ENCODE measurements around the gene SMAD6.

SMAD6 gene
- 0.41 to 1.4 reads per million in 2 donors for total RNA-seq

DNA sequence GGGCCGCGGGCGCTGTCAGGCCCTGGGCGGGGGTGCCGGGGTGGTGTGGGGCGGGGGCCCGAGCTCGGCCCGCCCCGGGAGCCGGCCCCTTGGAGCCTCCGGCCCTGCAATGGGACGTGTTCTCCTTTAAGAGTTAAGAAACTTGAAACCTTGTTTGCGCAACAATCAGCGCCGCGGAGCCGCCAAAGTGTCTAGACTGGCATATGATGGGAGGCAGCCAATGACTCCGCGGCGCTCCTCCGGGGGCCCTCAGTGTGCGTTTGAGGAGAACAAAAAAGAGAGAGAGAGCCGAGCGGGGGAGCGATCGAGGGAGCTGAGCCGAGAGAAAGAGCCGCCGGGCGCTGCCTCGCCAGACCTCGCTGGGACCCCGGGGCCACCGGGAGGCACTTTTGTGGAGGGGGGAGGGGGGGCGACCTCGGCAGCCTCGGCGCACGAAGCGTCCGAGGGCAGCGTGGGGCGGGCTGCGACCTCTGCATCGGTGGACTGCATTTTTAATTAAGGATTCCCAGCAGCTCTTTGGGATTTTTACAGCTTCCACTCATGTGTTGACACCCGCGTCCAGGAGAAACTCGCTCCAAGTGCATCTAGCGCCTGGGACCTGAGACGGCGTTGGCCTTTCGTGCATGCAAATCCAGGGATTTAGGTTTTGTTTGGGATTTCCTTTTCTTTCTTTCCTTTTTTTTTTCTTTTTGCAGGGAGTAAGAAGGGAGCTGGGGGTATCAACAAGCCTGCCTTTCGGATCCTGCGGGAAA lies at the start of gene SMAD6:
TSS of gene SMAD6 (plus strand) at position 202 of the 752 bp plus-strand sequence. CDS start 1,023 bp downstream, outside the sequence.
- peak; percentile 62 for DNase-seq

DNA sequence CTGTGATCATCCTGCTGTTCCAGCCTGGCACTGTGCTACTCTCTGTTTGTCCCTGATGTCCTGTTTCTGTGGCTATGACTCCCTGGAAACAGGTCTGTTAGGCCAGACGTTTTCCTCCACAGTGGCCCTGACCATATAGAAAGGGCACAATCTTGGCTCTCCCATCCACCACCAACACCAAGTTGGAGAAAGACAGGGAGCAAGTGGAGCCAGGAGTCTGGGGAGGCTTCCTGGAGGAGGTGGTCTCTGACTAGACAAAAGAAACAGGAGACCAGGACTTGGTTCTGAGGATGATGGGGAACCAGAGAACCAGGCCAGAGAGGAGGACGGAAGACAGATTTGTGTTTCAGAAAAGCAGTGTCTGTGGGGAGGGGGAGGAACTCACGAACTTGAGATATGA lies 49.2 kb upstream of the SMAD6 start:
- DNase-seq, result no peak

- DNase-seq, result no peak
These were observed 48.6 kb upstream of the SMAD6 start for GRCh38 chr15:66653398-66653797.

DNA sequence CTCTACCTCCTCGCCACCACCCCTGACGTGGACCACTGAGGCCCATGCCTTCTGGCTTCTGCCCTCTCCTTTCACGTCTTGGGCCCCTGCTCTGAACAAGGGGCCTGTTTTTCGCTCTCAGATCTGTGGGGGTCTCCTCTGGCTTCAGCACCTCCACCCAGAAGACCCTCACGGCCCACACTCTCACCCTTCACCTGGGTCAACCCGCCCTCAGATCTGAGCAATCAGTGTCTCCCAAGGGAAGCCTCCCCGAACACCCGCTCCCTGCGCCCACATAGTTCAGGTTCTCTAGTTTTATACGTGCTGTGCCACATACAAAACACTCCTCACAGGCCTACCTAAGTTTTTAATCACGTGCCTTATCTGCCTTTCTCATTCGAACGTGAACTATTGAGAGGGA lies 48.2 kb upstream of the SMAD6 start:
- DNase-seq, result no peak

- DNase-seq, result no peak
These were observed 47.7 kb upstream of the SMAD6 start for GRCh38 chr15:66654361-66654738.

DNA sequence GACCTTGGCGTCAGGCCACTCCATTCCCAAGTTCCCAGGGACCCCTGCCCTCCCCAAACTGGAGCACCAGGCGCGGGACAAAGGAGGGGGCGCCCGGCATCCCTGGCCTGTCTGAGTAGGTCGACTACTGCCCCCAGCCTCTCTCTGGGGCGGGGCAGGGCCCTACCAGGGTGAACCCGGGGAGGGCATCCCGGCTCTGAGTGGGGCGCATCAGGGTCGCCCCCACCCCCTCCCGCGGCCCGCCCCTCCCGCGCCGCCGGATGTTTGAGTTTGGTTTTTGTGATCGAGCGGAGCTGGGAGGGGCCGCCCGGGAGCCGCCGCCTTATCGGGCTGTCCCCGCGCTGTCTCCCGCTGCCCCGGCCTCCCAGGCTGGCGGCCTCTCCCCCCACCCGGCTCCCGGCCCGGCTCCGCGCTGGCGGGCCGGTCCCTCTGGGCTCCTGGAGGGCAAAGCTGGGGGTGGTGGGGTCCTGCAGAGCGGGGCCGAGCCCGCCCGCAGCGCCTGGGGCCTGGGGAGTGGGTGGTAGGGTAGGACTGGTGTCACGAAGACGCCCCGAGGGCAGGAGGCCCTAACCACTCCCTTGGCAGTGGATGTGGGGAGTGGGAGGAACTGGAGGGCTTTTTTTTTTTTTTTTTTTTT lies 47.2 kb upstream of the SMAD6 start:
- DNase-seq, result no peak

GRCh38 chr15:66655511-66655910 lies 46.5 kb upstream of the SMAD6 start:
- DNase-seq, result no peak

DNA sequence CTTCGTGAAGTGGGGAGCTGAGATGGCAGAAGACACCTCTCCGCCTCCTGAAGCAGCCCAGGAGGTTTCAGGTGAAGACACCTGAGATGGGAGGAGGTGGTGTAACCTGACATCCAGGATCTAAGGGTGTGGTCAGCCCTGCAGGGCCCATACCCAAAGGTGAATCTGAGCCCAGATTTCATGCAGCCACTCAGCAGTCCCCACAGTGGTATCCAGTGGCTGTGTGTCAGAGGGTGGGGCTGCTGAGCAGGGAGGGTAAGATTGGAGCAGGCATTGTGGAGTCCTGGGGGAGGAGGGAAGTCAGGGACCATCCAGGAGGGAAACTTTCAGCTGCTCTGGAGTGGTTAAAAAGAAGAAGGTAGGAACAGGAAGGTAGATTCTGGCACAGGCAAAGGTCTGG lies 46.0 kb upstream of the SMAD6 start:
- no peak for DNase-seq

GRCh38 chr15:66657185-66658020 lies 44.6 kb upstream of the SMAD6 start:
- DNase-seq, result no peak

- DNase-seq, result no peak
These were observed 44.0 kb upstream of the SMAD6 start for GRCh38 chr15:66658044-66658443.

- no peak for DNase-seq
These were observed 43.2 kb upstream of the SMAD6 start for GRCh38 chr15:66658855-66659254.

GRCh38 chr15:66659384-66659783 lies 42.7 kb upstream of the SMAD6 start:
- DNase-seq, result no peak

DNA sequence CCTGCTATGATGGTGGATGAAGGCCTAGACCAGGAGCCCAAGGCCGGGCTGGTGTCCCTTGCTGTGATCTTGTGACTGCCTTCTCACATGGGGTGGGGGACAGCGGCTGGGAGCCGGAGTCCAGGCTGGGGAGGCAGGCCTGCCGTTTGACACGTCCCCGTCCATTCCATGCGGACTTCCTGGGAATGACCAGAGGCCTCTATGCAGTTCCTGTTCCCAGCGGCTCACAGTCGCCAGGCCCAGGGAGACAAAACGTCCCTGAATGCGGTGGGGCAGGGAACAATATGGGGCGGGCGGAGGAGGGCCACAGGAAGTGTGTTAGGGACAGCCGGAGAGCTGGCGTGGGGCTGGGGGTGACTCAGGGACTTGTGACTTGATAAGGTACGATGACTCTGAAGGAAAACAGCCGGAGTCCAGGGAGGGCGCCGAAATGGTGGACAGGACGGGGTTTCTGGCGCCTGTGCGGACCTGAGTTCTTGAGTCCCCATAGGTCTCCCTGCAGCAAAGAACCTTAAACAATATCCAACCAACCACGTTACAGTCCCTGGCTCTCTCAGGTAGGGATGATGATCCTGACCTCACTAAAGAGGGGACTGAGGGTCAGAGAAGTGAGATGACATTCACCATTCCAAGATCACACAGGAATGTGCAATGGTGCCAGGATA lies 40.5 kb upstream of the SMAD6 start:
- no peak for DNase-seq

- no peak for DNase-seq
These were observed 39.5 kb upstream of the SMAD6 start for GRCh38 chr15:66662522-66662921.

DNA sequence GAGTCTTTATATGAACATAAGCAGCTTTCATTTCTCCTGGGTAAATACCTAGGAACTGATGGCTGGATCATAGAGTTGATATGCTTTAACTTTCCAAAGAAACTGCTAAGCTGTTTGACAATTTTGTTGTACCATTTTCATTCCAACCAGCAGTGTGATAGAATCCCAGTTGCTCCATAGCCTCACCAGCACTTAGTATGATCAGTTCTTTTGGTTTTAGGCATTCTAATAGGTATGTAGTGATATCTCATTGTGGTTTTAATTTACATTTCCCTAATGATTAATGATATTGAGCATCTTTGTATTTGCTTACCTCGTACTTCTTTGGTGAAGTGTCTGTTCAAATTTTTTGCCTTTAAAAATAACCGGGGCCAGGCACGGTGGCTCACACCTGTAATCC lies 38.4 kb upstream of the SMAD6 start:
- no peak for DNase-seq

DNA sequence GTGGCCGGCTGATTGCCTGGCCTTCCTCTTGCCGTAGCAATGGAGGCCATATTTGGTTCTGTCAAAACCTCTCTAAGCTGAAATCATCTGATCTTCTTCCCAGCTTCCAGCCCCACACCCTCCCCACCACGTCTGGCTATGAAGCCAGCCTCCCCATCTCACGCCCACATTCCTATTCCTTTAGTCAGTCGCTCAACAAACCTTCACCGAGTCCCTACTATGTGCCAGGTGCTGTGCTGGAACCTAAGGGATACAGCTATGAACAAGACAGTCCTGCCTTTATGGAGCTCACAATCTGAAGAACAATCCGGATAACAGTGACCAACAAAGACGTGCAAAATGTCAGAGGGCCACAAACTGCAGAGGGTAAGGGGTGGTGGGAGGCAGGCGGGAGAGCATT lies 31.9 kb upstream of the SMAD6 start:
- DNase-seq, result no peak

GRCh38 chr15:66670762-66671580 lies 31.1 kb upstream of the SMAD6 start:
- no peak for DNase-seq

- DNase-seq, result no peak
These were observed 29.2 kb upstream of the SMAD6 start for GRCh38 chr15:66672867-66673266.

DNA sequence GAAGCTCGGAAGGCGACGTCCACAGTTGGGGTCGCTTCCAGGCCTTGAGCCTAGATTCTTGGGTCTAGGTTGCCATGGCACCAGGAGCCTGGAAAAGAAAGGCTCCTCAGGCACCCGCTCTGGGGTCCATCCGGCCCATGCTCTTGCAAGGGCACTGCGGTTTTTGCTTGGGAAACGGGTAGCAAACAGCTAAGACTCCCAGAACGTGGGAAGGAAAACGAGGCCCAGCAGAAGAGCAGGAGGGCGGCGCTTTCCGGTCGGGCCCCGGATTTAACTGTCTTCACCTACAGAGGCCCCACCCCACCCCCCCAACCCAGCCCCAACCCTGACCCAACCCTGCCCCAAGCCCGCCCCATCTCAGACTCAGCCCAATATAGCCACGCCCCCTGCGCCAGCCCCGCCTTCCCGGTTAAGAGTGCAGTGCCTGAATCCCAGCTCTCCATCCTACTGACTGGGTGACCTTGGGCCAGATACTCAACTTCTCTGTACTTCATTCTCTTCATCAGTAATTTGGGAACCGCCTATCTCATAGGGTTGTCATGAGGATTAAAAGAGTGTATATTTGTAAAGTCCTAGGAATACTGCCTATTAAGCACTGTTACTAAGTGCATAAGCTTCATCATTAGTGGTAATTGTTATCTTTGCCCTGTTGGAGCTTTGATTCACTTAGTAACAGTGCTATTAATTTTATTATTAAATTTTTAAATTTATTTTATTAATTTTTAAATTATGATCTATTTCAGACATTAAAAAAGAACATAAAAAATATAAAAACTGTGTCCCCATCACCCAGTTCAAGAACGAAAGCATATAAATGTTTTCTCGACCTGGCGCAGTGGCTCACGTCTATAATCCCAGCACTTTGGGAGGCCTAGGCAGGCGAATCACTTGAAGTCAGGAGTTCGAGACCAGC lies 28.4 kb upstream of the SMAD6 start:
- no peak for DNase-seq

GRCh38 chr15:66674756-66675155 lies 27.3 kb upstream of the SMAD6 start:
- DNase-seq, result no peak

DNA sequence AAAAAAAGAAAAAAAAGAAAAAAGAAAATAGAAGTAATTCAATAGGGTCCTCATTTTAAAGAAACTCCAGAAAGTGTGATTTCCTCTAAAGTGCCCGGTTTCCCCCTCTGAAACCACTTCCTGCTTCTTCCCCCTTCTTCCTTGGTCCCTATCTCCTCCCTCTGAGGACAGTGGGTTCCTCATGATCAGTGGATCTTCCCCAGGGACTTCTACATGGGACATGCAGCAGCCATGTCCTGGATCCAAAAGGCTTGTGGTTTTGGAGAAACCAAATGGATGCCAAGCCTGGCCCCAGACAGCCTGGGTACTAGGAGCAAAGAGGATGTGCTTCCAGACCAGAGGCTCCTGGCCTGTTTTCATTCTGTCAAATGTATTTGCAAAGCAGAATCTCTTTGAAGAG lies 26.6 kb upstream of the SMAD6 start:
- DNase-seq, result no peak
